Right cardiac atrium (tissue), 5 donors: ENCODE measurements around the gene CFAP45. TPM values are rescaled to one million over a fixed set of nuclear protein-coding genes. Genes with fewer than 3 reads are reported as not detected.

Source experiments
- ATAC-seq, 2 donors: fragments of 200-7000 bp; cut with Tn5 transposase; one replicate each; pipeline versions ENCODE4 v1.8.0 to v1.9.1; 2020; ENCODE audit warnings: moderate library complexity in 2 of 2, mild to moderate bottlenecking in 1 of 2
- DNase-seq, 3 donors: peaks; one replicate each; pipeline ENCODE4 v3.0.0-alpha.2; 2020
- H3K27ac ChIP-seq: one replicate; pipeline ENCODE4 v1.5.1; 2013; ENCODE audit warnings: mild to moderate bottlenecking, low read length, control low read depth, moderate library complexity
- H3K27me3 ChIP-seq: one replicate; pipeline ENCODE4 v1.6.1; 2013; ENCODE audit not compliant: control insufficient read depth, insufficient read depth
- H3K4me1 ChIP-seq: one replicate; pipeline ENCODE4 v1.6.1; 2013; ENCODE audit warnings: low read length; ENCODE audit not compliant: control insufficient read depth, insufficient read depth
- H3K4me3 ChIP-seq: one replicate; pipeline ENCODE4 v1.5.1; 2013; ENCODE audit warnings: low read length, control low read depth
- H3K9me3 ChIP-seq: one replicate; pipeline ENCODE4 v1.6.1; 2013; ENCODE audit warnings: low read length; ENCODE audit not compliant: control insufficient read depth
- WGBS: extraction: QIAGEN DNeasy Blood & Tissue Kit; methylation state at CpG from one replicate; pipeline ENCODE4 v1.1.7; 2013; 5-methylcytosine and 5-hydroxymethylcytosine counted together
- intact Hi-C, 4 donors: fragments of 100-400 bp; cut with DNase I; formaldehyde crosslinking; loops; one replicate each; pipeline versions ENCODE4 v1.11.0 to v1.14.0; 2022 to 2023
- polyA plus RNA-seq: library from polyadenylated mRNA; stranded (reverse); fragments of 200-250 nt; gene quantifications from one replicate; pipeline ENCODE4 v1.2.3, GENCODE V29; 2013
- total RNA-seq, 4 donors: library from RNA; stranded (reverse); fragmentation: NEBNext Ultra II Directional; extraction: Animal tissue kit (Norgen Biotek cat#: 25700); gene quantifications; one replicate each; pipeline ENCODE4 v1.2.1, GENCODE V29; 2021
- donor health status: healthy with polysubstance abuse.
- donor health status: DM: no; HTN: yes; CAD: no.
- donor health status: DM: no; HTN: no; CAD: no.
- donor health status: DM: no; HTN: yes; CAD: no; lungs with severe emphysema.
- donor health status: DM: yes; HTN: yes; CAD: no.

The CFAP45 gene
- total and polyA plus RNA-seq, 5 donors, result 3.4 to 9.4 (median 4.1) TPM

GRCh38 chr1:159830722-159831121 is 69.2 kb downstream of the CFAP45 start:
- no peak for DNase-seq
- Histone ChIP-seq H3K4me1 (no peaks in the 10 kb centered on the region), H3K27ac (no peak overlapping the region), H3K9me3 (no peaks in the 10 kb centered on the region), H3K4me3 (no peak overlapping the region), H3K27me3 (no peaks in the 10 kb centered on the region)
- no peak for ATAC-seq
- intact Hi-C loops, result no loop called here
- whole genome bisulfite sequencing, result 88% methylated on average over 8 of the region's 8 CpGs

- ATAC-seq (peak; percentile 57 to 61), DNase-seq (peak; percentile 55 to 77 (median 75))
- Histone ChIP-seq H3K4me1 (no peaks in the 10 kb centered on the region), H3K4me3 (no peak overlapping the region), H3K27me3 (no peaks in the 10 kb centered on the region), H3K27ac (no peak overlapping the region), H3K9me3 (no peaks in the 10 kb centered on the region)
- WGBS, result 74% methylated on average over 18 of the region's 18 CpGs
- intact Hi-C loops, result no loop called here
These were observed 70.0 kb downstream of the CFAP45 start for GRCh38 chr1:159829822-159830465.

GRCh38 chr1:159829273-159829634 is 70.7 kb downstream of the CFAP45 start:
- DNase-seq (peak; percentile 58 to 80 (median 78)), ATAC-seq (peak; percentile 70 to 71)
- no peaks in the 10 kb centered on the region for H3K27me3 ChIP-seq
- H3K27ac ChIP-seq, result no peak overlapping the region
- no peaks in the 10 kb centered on the region for H3K9me3 ChIP-seq
- H3K4me1 ChIP-seq, result no peaks in the 10 kb centered on the region
- WGBS, result 20% methylated on average over 3 of the region's 3 CpGs
- H3K4me3 ChIP-seq, result no peak overlapping the region
- intact Hi-C loops, result no loop called here

GRCh38 chr1:159828581-159829272 is 71.2 kb downstream of the CFAP45 start:
- Histone ChIP-seq H3K4me1 (no peaks in the 10 kb centered on the region), H3K9me3 (no peaks in the 10 kb centered on the region), H3K27me3 (no peaks in the 10 kb centered on the region), H3K4me3 (no peak overlapping the region), H3K27ac (no peak overlapping the region)
- DNase-seq, result no peak
- WGBS, result 86% methylated on average over 11 of the region's 11 CpGs
- intact Hi-C loops, result no loop called here
- no peak for ATAC-seq

DNA sequence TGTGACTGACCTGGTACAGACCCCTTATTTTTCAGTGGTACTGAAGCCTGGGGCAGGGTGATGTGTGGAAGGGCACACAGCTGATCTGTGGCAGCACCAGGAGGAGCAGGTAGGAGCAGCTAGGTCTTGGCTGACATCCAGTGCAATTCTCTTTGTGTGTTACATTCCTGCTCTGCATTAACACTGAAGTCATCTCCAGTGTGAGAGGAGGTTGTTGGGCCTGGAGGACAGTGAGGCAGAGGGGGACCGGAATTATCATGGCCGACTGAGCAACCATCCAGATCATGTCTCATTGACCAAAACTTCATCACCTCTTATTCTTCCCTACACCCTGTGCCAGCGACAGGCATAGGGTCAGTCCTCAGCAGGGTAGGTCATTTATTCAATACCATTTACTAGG is 71.8 kb downstream of the CFAP45 start:
- Histone ChIP-seq H3K27me3 (no peaks in the 10 kb centered on the region), H3K4me3 (no peak overlapping the region), H3K9me3 (no peaks in the 10 kb centered on the region), H3K27ac (no peak overlapping the region), H3K4me1 (no peaks in the 10 kb centered on the region)
- intact Hi-C loops, result no loop called here
- ATAC-seq, result no peak
- no peak for DNase-seq
- 97% methylated on average over 3 of the region's 3 CpGs for WGBS

DNA sequence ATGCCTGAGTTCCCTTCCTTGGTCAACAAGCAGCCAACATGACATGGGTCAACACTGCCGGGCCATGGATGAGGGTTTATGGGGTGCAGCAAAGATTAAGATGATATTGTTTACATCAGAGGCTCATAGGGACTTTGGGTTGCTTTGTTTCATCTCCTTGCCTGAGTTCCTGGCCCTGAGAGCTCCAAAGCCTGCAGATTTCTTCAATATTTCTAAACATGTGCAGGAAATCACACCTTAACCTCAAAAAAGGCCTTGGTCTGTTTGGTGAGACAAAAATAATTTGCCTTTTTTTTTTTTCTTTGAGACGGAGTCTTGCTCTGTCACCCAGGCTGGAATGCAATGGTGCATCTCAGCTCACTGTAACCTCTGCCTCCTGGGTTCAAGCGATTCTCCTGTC is 72.4 kb downstream of the CFAP45 start:
- Histone ChIP-seq H3K4me3 (no peak overlapping the region), H3K27me3 (no peaks in the 10 kb centered on the region), H3K9me3 (no peaks in the 10 kb centered on the region), H3K27ac (no peak overlapping the region), H3K4me1 (no peaks in the 10 kb centered on the region)
- ATAC-seq (no peak), DNase-seq (no peak)
- intact Hi-C loops, result no loop called here
- 92% methylated on average over 3 of the region's 3 CpGs for WGBS

- Histone ChIP-seq H3K27me3 (no peaks in the 10 kb centered on the region), H3K4me1 (no peaks in the 10 kb centered on the region), H3K9me3 (no peaks in the 10 kb centered on the region), H3K27ac (no peak overlapping the region), H3K4me3 (no peak overlapping the region)
- WGBS, result 79% methylated on average over 6 of the region's 6 CpGs
- intact Hi-C loops, result no loop called here
- DNase-seq (no peak), ATAC-seq (no peak)
These were observed 72.9 kb downstream of the CFAP45 start for GRCh38 chr1:159827102-159827490.

GRCh38 chr1:159826441-159827101 is 73.4 kb downstream of the CFAP45 start, which contains the start of gene SLAMF8:
Gene SLAMF8, plus strand, starts transcription at chr1:159826873. Its CDS starts 26 bp downstream, at chr1:159826899.
- intact Hi-C loops, result no loop called here
- peak; percentile 22 to 35 for ATAC-seq
- peak; percentile 27 to 71 (median 70) for DNase-seq
- no peak within 1 kb of the TSS for H3K27ac ChIP-seq
- H3K9me3 ChIP-seq, result no peaks in the 10 kb centered on the region
- 55% methylated on average over 11 of the region's 11 CpGs for whole genome bisulfite sequencing
- H3K27me3 ChIP-seq, result no peaks in the 10 kb centered on the region
- H3K4me1 ChIP-seq, result no peaks in the 10 kb centered on the region
- no peak within 1 kb of the TSS for H3K4me3 ChIP-seq

DNA sequence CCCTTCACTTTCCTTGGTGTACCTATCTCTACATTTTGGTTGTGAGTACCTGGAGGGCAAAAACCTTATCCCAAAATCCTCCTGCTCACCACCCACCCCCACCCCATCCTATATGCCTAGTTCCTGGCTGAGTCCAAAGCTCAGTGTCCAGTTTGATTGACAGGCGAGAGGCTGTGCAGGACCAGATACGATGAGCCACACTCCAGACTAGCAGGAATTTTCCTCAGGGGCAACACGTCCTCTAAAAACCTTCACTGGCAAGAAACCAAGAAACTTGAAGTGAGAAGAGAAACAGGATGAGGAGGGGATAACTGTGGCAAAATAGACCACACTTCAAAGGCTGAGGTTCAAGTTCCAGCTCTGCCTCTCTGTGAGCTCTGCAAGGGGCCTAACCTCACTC is 74.4 kb downstream of the CFAP45 start:
- WGBS, result 57% methylated on average over 3 of the region's 3 CpGs
- ATAC-seq (no peak), DNase-seq (no peak)
- Histone ChIP-seq H3K4me3 (no peak overlapping the region), H3K27ac (no peak overlapping the region), H3K9me3 (no peaks in the 10 kb centered on the region), H3K27me3 (no peaks in the 10 kb centered on the region), H3K4me1 (no peaks in the 10 kb centered on the region)
- intact Hi-C loops, result no loop called here

GRCh38 chr1:159823406-159823805 is 76.6 kb downstream of the CFAP45 start:
- Histone ChIP-seq H3K27me3 (no peaks in the 10 kb centered on the region), H3K4me3 (no peak overlapping the region), H3K27ac (no peak overlapping the region), H3K9me3 (no peaks in the 10 kb centered on the region), H3K4me1 (no peaks in the 10 kb centered on the region)
- 17% methylated on average over 7 of the region's 7 CpGs for WGBS
- ATAC-seq, result no peak
- intact Hi-C loops, result no loop called here
- no peak for DNase-seq
